Stimulated activated CD8-positive, alpha-beta memory T cell treated with anti-CD3 and anti-CD28 coated beads, Interleukin-4, amount 100 ng/mL, for 4 hours (primary cell): ENCODE measurements around the gene ABCB1.
"Not testable (repeated sequence)": the region's sequence is repeated elsewhere in the genome, so short reads cannot be mapped to it uniquely, and the experiment has no call there.

Experiments
- DNase-seq, 2 donors: peaks; one replicate each; pipeline ENCODE4 v3.0.0-alpha.2; 2020; ENCODE audit warnings: low read depth in 2 of 2, low spot score in 1 of 2

The ABCB1 gene

GRCh38 chr7:87474533-87475358 is 125.9 kb downstream of the ABCB1 start:
- no peak for DNase-seq

DNA sequence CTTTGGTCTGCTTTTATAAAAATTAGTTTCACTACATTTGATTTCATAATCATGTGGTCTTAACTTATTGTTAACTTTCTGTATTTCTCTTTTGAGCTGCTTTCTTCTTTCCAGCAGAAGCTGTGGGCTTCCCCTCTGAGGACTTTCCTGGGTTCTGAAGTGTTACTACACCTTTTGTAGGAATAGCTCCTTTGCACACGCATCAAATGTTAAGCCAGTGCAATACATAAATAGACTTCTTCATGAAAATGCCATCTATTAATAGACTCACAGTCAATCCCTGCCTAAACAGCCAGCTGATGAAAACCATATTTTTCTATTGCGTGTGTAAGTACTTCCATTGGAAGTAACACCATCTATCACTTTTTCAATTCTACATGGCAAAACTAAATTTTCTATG is 126.7 kb downstream of the ABCB1 start:
- no peak for DNase-seq

DNA sequence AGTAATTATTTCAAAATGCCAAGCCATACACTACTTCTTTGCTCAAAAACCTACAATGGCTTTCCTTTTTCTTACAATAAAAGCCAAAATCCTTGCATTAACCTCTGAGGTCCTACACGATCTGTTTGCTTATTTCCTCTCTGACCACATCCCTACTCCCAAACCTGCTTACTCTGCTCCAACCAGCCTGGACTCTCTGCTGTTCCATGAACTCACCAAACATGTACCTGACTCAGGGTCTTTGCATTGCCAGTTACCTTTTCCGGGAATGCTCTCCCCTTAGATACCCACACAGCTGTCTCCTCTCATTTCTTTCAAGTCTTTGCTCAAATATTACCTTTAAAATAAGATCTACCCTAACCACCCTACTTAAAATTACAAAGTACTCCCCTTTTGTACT is 127.5 kb downstream of the ABCB1 start:
- DNase-seq: no peak

- no peak for DNase-seq
Measured at GRCh38 chr7:87471473-87471872, 129.2 kb downstream of the ABCB1 start.

DNA sequence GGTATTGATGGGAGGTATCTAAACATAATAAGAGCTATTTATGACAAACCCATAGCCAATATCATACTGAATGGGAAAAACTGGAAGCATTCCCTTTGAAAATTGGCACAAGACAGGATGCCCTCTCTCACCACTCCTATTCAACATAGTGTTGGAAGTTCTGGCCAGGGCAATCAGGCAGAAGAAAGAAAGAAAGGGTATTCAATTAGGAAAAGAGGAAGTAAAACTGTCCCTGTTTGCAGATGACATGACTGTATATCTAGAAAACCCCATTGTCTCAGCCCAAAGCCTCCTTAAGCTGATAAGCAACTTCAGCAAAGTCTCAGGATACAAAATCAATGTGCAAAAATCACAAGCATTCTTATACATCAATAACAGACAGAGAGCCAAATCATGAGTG is 131.5 kb downstream of the ABCB1 start:
- not testable (repeated sequence) for DNase-seq

- DNase-seq: not testable (repeated sequence)
Measured at GRCh38 chr7:87465534-87465880, 135.2 kb downstream of the ABCB1 start.

GRCh38 chr7:87464830-87465533 is 135.7 kb downstream of the ABCB1 start:
- not testable (repeated sequence) for DNase-seq

DNA sequence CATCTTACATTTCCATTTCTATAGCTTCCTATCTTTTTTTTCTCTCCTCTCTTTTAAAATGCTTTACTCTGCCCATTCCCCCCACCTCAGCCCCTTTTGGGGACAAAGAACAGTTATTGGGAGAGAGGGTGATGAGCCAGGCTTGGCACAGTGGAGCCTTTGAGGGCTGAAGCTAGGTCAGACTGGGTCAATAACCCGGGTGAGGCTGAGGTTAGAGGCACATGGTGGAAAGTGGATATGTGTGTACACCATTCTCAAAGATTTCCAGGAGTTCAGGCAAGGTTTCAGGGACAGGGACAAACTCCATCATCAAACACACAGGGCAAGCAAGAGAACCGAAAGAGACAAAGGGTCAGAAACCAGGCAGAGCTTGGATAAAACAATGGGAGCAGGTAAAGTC is 136.7 kb downstream of the ABCB1 start:
- DNase-seq: no peak

DNA sequence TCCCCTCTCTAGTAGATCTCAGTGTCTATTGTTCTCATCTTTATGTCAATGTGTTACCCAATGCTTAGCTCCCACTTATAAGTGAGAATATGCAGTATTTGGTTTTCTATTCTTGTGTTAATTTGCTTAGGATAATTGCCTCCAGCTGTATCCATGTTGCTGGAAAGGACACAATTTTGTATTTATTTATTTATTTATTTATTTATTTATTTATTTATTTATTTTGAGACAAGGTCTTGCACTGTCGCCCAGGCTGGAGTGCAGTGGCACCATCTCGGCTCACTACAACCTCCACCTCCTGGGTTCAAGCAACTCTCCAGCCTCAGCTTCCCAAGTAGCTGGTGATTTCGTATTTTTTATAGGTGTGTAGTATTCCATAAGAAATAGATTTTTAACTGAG is 140.2 kb downstream of the ABCB1 start:
- not testable (repeated sequence) for DNase-seq

DNA sequence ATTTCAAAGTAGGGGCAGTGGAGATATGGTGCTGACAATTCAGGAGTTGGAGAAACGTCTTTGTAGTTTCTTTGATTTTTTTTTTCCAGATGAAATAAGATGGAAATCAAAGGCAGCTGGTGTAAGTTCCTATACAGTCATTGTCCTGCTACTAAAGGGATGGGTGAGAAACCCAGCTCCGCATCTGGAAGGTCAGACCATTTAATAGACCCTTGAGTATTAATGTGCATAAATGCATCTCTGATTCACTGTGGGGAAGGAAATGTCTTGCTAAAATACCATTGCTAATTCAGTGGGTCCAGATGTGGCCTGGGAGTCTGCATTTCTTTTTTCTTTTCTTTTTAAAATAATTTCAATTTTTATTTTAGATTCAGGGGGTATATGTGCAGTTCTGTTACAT is 140.7 kb downstream of the ABCB1 start:
- no peak for DNase-seq

DNA sequence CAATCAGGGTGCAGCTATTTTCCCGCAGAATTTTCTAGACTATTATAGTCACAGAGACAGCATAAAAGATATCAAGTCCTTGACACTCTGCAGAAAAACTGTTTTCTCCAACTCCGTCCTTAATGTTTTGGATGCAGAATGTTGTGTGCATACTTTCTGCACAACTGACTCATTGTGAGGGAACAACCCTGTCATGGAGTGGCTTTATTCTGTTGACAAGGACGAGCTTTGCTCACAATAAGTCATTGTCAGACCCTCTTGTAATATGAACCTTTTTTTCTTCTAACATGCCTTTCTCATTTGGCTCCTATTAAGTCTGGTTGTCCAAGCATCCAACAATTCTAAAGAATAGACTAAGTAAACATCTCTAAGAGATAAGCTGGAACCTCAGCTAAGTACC is 142.5 kb downstream of the ABCB1 start:
- no peak for DNase-seq

GRCh38 chr7:87456247-87456646 is 144.4 kb downstream of the ABCB1 start:
- no peak for DNase-seq
